Measurements from ENCODE around the gene DOCK9.

GRCh38 chr13:99002172-99002710 lies 24.4 kb upstream of the DOCK9 start:
- TF ChIP-seq, protein P1, sequence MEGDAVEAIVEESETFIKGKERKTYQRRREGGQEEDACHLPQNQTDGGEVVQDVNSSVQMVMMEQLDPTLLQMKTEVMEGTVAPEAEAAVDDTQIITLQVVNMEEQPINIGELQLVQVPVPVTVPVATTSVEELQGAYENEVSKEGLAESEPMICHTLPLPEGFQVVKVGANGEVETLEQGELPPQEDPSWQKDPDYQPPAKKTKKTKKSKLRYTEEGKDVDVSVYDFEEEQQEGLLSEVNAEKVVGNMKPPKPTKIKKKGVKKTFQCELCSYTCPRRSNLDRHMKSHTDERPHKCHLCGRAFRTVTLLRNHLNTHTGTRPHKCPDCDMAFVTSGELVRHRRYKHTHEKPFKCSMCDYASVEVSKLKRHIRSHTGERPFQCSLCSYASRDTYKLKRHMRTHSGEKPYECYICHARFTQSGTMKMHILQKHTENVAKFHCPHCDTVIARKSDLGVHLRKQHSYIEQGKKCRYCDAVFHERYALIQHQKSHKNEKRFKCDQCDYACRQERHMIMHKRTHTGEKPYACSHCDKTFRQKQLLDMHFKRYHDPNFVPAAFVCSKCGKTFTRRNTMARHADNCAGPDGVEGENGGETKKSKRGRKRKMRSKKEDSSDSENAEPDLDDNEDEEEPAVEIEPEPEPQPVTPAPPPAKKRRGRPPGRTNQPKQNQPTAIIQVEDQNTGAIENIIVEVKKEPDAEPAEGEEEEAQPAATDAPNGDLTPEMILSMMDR (IDR thresholded peaks at IDR 0.05 in 4 of 5, conservative IDR thresholded peaks at IDR 0.05 in 1 of 5), result no peak
- TF ChIP-seq POLR2A (IDR thresholded peaks at IDR 0.05), result no peak

All from gastrocnemius medialis (tissue), 4 donors.